GM12865 (cell line): ENCODE data around the gene C9orf153.
A peak's percentile ranks its signal among the peaks of the same experiment; 100 is the strongest.

Experiments used
- DNase-seq: peaks from one replicate; pipeline ENCODE4 v3.0.0; 2010; ENCODE audit warnings: low read depth
- H3K4me3 ChIP-seq: 2 replicates; pipeline ENCODE4 v1.5.1; 2011; ENCODE audit warnings: mild to moderate bottlenecking, low read depth, low read length, control low read depth
- CTCF ChIP-seq: IDR thresholded peaks from 2 replicates; pipeline ENCODE4 v1.5.1; 2011; ENCODE audit warnings: low read length, control low read depth, low read depth, inconsistent platforms; ENCODE audit not compliant: insufficient read depth; ENCODE audit errors: missing control alignments

C9orf153 gene

GRCh38 chr9:86288499-86289198 lies 29.2 kb upstream of the C9orf153 start:
- DNase-seq: no peak
- TF ChIP-seq CTCF: no peak
- H3K4me3 ChIP-seq: no peak overlapping the region

- DNase-seq: peak; percentile 55
- H3K4me3 ChIP-seq: no peak overlapping the region
- TF ChIP-seq CTCF: peak; percentile 37
These were observed 27.6 kb upstream of the C9orf153 start for GRCh38 chr9:86287013-86287412.

GRCh38 chr9:86286278-86286677 lies 26.8 kb upstream of the C9orf153 start:
- DNase-seq: no peak

GRCh38 chr9:86285261-86285660 lies 25.8 kb upstream of the C9orf153 start:
- no peak for TF ChIP-seq CTCF
- no peak overlapping the region for H3K4me3 ChIP-seq
- DNase-seq: no peak

More at GRCh38 chr9:86286278-86286677, 26.8 kb upstream of the C9orf153 start:
- H3K4me3 ChIP-seq: no peak overlapping the region
- no peak for TF ChIP-seq CTCF

GRCh38 chr9:86282979-86283535 lies 23.6 kb upstream of the C9orf153 start:
- TF ChIP-seq CTCF: no peak
- peak overlapping the region; percentile 65 for H3K4me3 ChIP-seq
- DNase-seq: no peak

- DNase-seq: peak; percentile 94
- peak within 1 kb of the TSS; percentile 65 for H3K4me3 ChIP-seq
- no peak for TF ChIP-seq CTCF
These were observed 22.9 kb upstream of the C9orf153 start, which contains the start of gene ISCA1 for GRCh38 chr9:86282077-86282978. Gene ISCA1 (minus strand): TSS chr9:86282538. CDS start chr9:86282458, 80 bp downstream.
